Vagina (tissue), 2 donors: Measurements from ENCODE around the gene FANCE. TPM values are rescaled to one million over a fixed set of nuclear protein-coding genes. Genes with fewer than 3 reads are reported as not detected.
A peak's percentile ranks its signal among the peaks of the same experiment; 100 is the strongest.

Source experiments
- DNase-seq, 2 donors: peaks; one replicate each; pipeline ENCODE4 v3.0.0-alpha.2; 2017; ENCODE audit errors: extremely low spot score in 2 of 2
- H3K27ac ChIP-seq: fragments of 200-600 bp; sonication (generic); one replicate; pipeline ENCODE4 v1.5.1; 2019
- H3K27me3 ChIP-seq: fragments of 200-600 bp; sonication (generic); one replicate; pipeline ENCODE4 v1.5.1; 2019
- H3K36me3 ChIP-seq, 2 donors: fragments of 200-600 bp; sonication (generic); one replicate each; pipeline ENCODE4 v1.5.1; 2017 to 2019
- H3K4me1 ChIP-seq: fragments of 200-600 bp; sonication (generic); one replicate; pipeline ENCODE4 v1.5.1; 2019
- H3K4me3 ChIP-seq, 2 donors: fragments of 200-600 bp; sonication (generic); 1 replicate in 1 of 2; 2 replicates in 1 of 2; pipeline ENCODE4 v1.5.1; 2016 to 2019
- H3K9me3 ChIP-seq: fragments of 200-600 bp; sonication (generic); one replicate; pipeline ENCODE4 v1.5.1; 2019
- CTCF ChIP-seq, 3 experiments: fragments of 450-650 bp in 2 of 3; fragments of 200-600 bp in 1 of 3; sonication (generic) in 1 of 3; IDR thresholded peaks; one replicate each; pipeline ENCODE4 v1.5.1; 2017 to 2019; ENCODE audit warnings: antibody characterized with exemption in 3 of 3, mild to moderate bottlenecking in 2 of 3, moderate library complexity in 2 of 3
- POLR2A ChIP-seq, 2 donors: fragments of 450-650 bp; IDR thresholded peaks; one replicate each; pipeline ENCODE4 v1.6.1; 2017; ENCODE audit warnings: antibody characterized with exemption in 2 of 2, mild to moderate bottlenecking in 2 of 2, moderate library complexity in 2 of 2
- POLR2AphosphoS5 ChIP-seq, 2 donors: sonication (generic); formaldehyde crosslinking; IDR thresholded peaks; one replicate each; pipeline ENCODE4 v1.9.0; 2017; ENCODE audit warnings: antibody characterized with exemption in 2 of 2, mild to moderate bottlenecking in 2 of 2, low read depth in 1 of 2; ENCODE audit not compliant: insufficient read depth in 1 of 2
- intact Hi-C: fragments of 100-400 bp; cut with DNase I; formaldehyde crosslinking; loops from one replicate; pipeline ENCODE4 v1.15.1; 2023
- total RNA-seq: library from RNA; depleted of rRNA; stranded (reverse); fragments of >200 nt; gene quantifications from one replicate; pipeline ENCODE4 v1.2.3, GENCODE V29; 2016

The FANCE gene
- total RNA-seq, 1 donor from 2014 or later: 10.1 TPM

- intact Hi-C loops: no loop called here
- peak; percentile 85 to 87 for TF ChIP-seq POLR2AphosphoS5 (IDR thresholded peaks at IDR 0.05; ENCODE audit: insufficient read depth in 1 of 2, low read depth in 1 of 2)
- TF ChIP-seq CTCF (IDR thresholded peaks at IDR 0.05): no peak
- TF ChIP-seq POLR2A (IDR thresholded peaks at IDR 0.05): peak in 1 of 2 donors; percentile 40
Measured at GRCh38 chr6:35486005-35486925, 34.1 kb downstream of the FANCE start.

GRCh38 chr6:35487658-35488516 lies 35.7 kb downstream of the FANCE start:
- no peak for DNase-seq
- intact Hi-C loops: no loop called here

More at GRCh38 chr6:35486005-35486925, 34.1 kb downstream of the FANCE start:
- Histone ChIP-seq H3K36me3 (no peaks in the 10 kb centered on the region), H3K4me3 (peak overlapping the region; percentile 24 to 42), H3K27me3 (no peaks in the 10 kb centered on the region), H3K9me3 (no peaks in the 10 kb centered on the region), H3K4me1 (peaks cover 67% of the 10 kb centered on the region), H3K27ac (peak overlapping the region; percentile 97)
- peak in 1 of 2 donors; percentile 96 for DNase-seq

GRCh38 chr6:35488517-35488862 lies 36.4 kb downstream of the FANCE start:
- no peak overlapping the region for H3K4me3 ChIP-seq
- intact Hi-C loops: no loop called here
- no peaks in the 10 kb centered on the region for H3K27me3 ChIP-seq
- H3K4me1 ChIP-seq: peaks cover 89% of the 10 kb centered on the region
- no peaks in the 10 kb centered on the region for H3K36me3 ChIP-seq
- no peaks in the 10 kb centered on the region for H3K9me3 ChIP-seq
- peak overlapping the region; percentile 97 for H3K27ac ChIP-seq
- DNase-seq: no peak
- TF ChIP-seq CTCF (IDR thresholded peaks at IDR 0.05) (no peak), POLR2A (IDR thresholded peaks at IDR 0.05) (no peak), POLR2AphosphoS5 (IDR thresholded peaks at IDR 0.05; ENCODE audit: insufficient read depth in 1 of 2, low read depth in 1 of 2) (no peak)

More at GRCh38 chr6:35487658-35488516, 35.7 kb downstream of the FANCE start:
- peak overlapping the region; percentile 97 for H3K27ac ChIP-seq
- no peak overlapping the region for H3K4me3 ChIP-seq
- no peaks in the 10 kb centered on the region for H3K9me3 ChIP-seq
- no peaks in the 10 kb centered on the region for H3K27me3 ChIP-seq
- H3K4me1 ChIP-seq: peaks cover 83% of the 10 kb centered on the region
- no peaks in the 10 kb centered on the region for H3K36me3 ChIP-seq
- no peak for TF ChIP-seq POLR2A (IDR thresholded peaks at IDR 0.05)
- no peak for TF ChIP-seq CTCF (IDR thresholded peaks at IDR 0.05)
- TF ChIP-seq POLR2AphosphoS5 (IDR thresholded peaks at IDR 0.05; ENCODE audit: insufficient read depth in 1 of 2, low read depth in 1 of 2): peak in 1 of 2 donors; percentile 36

GRCh38 chr6:35489066-35489465 lies 36.9 kb downstream of the FANCE start:
- Histone ChIP-seq H3K27ac (peak overlapping the region; percentile 97), H3K4me1 (peaks cover 95% of the 10 kb centered on the region), H3K27me3 (no peaks in the 10 kb centered on the region), H3K4me3 (no peak overlapping the region), H3K9me3 (no peaks in the 10 kb centered on the region), H3K36me3 (no peaks in the 10 kb centered on the region)
- intact Hi-C loops: no loop called here
- TF ChIP-seq CTCF (IDR thresholded peaks at IDR 0.05) (no peak), POLR2AphosphoS5 (IDR thresholded peaks at IDR 0.05; ENCODE audit: insufficient read depth in 1 of 2, low read depth in 1 of 2) (no peak), POLR2A (IDR thresholded peaks at IDR 0.05) (no peak)
- no peak for DNase-seq
